Endothelial cell of umbilical vein (primary cell): ENCODE data around the gene PEDS1. TPM values are rescaled to one million over a fixed set of nuclear protein-coding genes. Genes with fewer than 3 reads are reported as not detected.

Source experiments
- BruUV-seq: library from RNA; stranded (reverse); fragments of 400-500 nt; replicated peaks from 2 replicates; lab custom pipeline; 2021; lab: Mats Ljungman, UMichigan
- CTCF ChIA-PET: fragments of 300-600, 350-600 bp; sonication (Branson Sonifier 250); formaldehyde crosslinking; loops from one replicate; lab custom pipeline; 2021; ENCODE audit warnings: antibody characterized with exemption, inconsistent platforms; lab: Charles Lee
- POLR2A ChIA-PET: fragments of 300-600, 350-600 bp; sonication (Branson Sonifier 250); formaldehyde crosslinking; loops from one replicate; lab custom pipeline; 2021; ENCODE audit warnings: antibody characterized with exemption, inconsistent platforms; lab: Charles Lee
- DNase-seq: peaks from one replicate; pipeline ENCODE4 v3.0.0-alpha.2; 2011; ENCODE audit warnings: low read depth, low spot score
- FAIRE-seq: peaks from 2 replicates; lab custom pipeline; 2011; peaks lifted over from hg19 to GRCh38; lab: Jason Lieb, UNC
- H2AFZ ChIP-seq: 2 replicates; pipeline ENCODE4 v1.6.0; 2012; ENCODE audit warnings: low read depth, low read length, control low read depth, inconsistent platforms
- H3K27ac ChIP-seq: 2 replicates; pipeline ENCODE4 v1.5.1; 2011; ENCODE audit warnings: low read depth, mild to moderate bottlenecking, control low read depth, low read length, moderate library complexity; ENCODE audit not compliant: insufficient read depth
- H3K27me3 ChIP-seq, 2 experiments: 2 replicates each; pipeline versions ENCODE4 v1.6.0 to v1.6.1; 2011; ENCODE audit warnings: low read length in 2 of 2, mixed read lengths in 1 of 2; ENCODE audit not compliant: control insufficient read depth in 2 of 2, insufficient read depth in 2 of 2
- H3K36me3 ChIP-seq, 2 experiments: 2 replicates in 1 of 2; 3 replicates in 1 of 2; pipeline ENCODE4 v1.5.1; 2011; ENCODE audit warnings: low read length in 2 of 2, mild to moderate bottlenecking in 1 of 2, moderate library complexity in 1 of 2; ENCODE audit not compliant: control insufficient read depth in 2 of 2, insufficient read depth in 2 of 2; ENCODE audit errors: extremely low read depth in 1 of 2
- H3K4me1 ChIP-seq: 3 replicates; pipeline ENCODE4 v1.5.1; 2011; ENCODE audit warnings: mild to moderate bottlenecking, low read length; ENCODE audit not compliant: control insufficient read depth, insufficient read depth; ENCODE audit errors: extremely low read depth
- H3K4me2 ChIP-seq: 2 replicates; pipeline ENCODE4 v1.6.1; 2011; ENCODE audit warnings: low read length, control low read depth, mixed read lengths; ENCODE audit not compliant: insufficient read depth
- H3K4me3 ChIP-seq, 3 experiments: fragments of 200-600 bp in 1 of 3; sonication (generic), shearing (Covaris generic) in 1 of 3; replicated peaks in 1 of 3; 2 replicates each; pipeline ENCODE4 v1.5.1; 2011 to 2016; ENCODE audit warnings: control low read depth in 3 of 3, low read length in 3 of 3, mild to moderate bottlenecking in 2 of 3, inconsistent platforms in 1 of 3, low read depth in 1 of 3, moderate library complexity in 1 of 3; ENCODE audit not compliant: insufficient read depth in 1 of 3
- H3K79me2 ChIP-seq: 2 replicates; pipeline ENCODE4 v1.6.0; 2012; ENCODE audit warnings: low read length, inconsistent platforms; ENCODE audit not compliant: control insufficient read depth, insufficient read depth
- H3K9ac ChIP-seq: replicated peaks from 2 replicates; pipeline ENCODE3; 2011; ENCODE audit warnings: low read length, control low read depth; ENCODE audit not compliant: insufficient read depth; ENCODE audit errors: extremely low read depth
- H3K9me1 ChIP-seq: replicated peaks from 3 replicates; pipeline ENCODE4 v1.6.0; 2011; ENCODE audit warnings: mild to moderate bottlenecking, low read length; ENCODE audit not compliant: control insufficient read depth, insufficient read depth; ENCODE audit errors: extremely low read depth
- H3K9me3 ChIP-seq: replicated peaks from 2 replicates; pipeline ENCODE4 v1.5.1; 2012; ENCODE audit warnings: low read length, inconsistent platforms; ENCODE audit not compliant: control insufficient read depth, insufficient read depth
- H4K20me1 ChIP-seq: replicated peaks from 2 replicates; pipeline ENCODE3; 2011; ENCODE audit warnings: mild to moderate bottlenecking, low read length; ENCODE audit not compliant: control insufficient read depth, insufficient read depth; ENCODE audit errors: extremely low read depth
- CTCF ChIP-seq, 2 donors: IDR thresholded peaks; 1 replicate in 1 of 2; 2 replicates in 1 of 2; pipeline ENCODE4 v1.5.1; 2011; ENCODE audit warnings: low read length in 2 of 2, mild to moderate bottlenecking in 2 of 2, moderate library complexity in 2 of 2, control low read depth in 1 of 2, inconsistent platforms in 1 of 2, low read depth in 1 of 2; ENCODE audit not compliant: insufficient read depth in 1 of 2; ENCODE audit errors: extremely low read depth in 1 of 2
- EZH2 ChIP-seq: IDR thresholded peaks from 2 replicates; pipeline ENCODE4 v1.6.1; 2012; ENCODE audit warnings: borderline replicate concordance, low read depth, mild to moderate bottlenecking, moderate library complexity, low read length, inconsistent platforms; ENCODE audit not compliant: severe bottlenecking
- FOS ChIP-seq: IDR thresholded peaks from 2 replicates; pipeline ENCODE4 v1.6.1; 2011; ENCODE audit warnings: mild to moderate bottlenecking, low read length, moderate library complexity, borderline replicate concordance; ENCODE audit not compliant: insufficient read depth
- GATA2 ChIP-seq: IDR thresholded peaks from 2 replicates; pipeline ENCODE4 v1.7.0; 2011; ENCODE audit warnings: low read depth, mild to moderate bottlenecking, moderate library complexity, mixed read lengths, low read length; ENCODE audit not compliant: insufficient read length, insufficient read depth
- JUN ChIP-seq: IDR thresholded peaks from 2 replicates; pipeline ENCODE4 v1.6.1; 2011; ENCODE audit warnings: borderline replicate concordance, low read depth; ENCODE audit not compliant: insufficient read length, insufficient read depth
- MAX ChIP-seq: IDR thresholded peaks from 2 replicates; pipeline ENCODE4 v1.6.1; 2011; ENCODE audit not compliant: insufficient read depth, insufficient read length
- MYC ChIP-seq: IDR thresholded peaks from one replicate; pipeline ENCODE4 v1.6.1; 2011; ENCODE audit warnings: mild to moderate bottlenecking, low read depth, low read length
- POLR2A ChIP-seq: IDR thresholded peaks from 2 replicates; pipeline ENCODE4 v1.6.1; 2012; ENCODE audit warnings: low read depth, mild to moderate bottlenecking, control low read depth, low read length
- POLR2AphosphoS5 ChIP-seq: IDR thresholded peaks from 2 replicates; pipeline ENCODE4 v1.6.1; 2012; ENCODE audit warnings: low read depth, mild to moderate bottlenecking, control low read depth, low read length, moderate library complexity; ENCODE audit not compliant: insufficient read depth
- dilution Hi-C: fragments of 300-500 bp; cut with MboI; formaldehyde crosslinking; loops from one replicate; pipeline ENCODE4 v1.15.0; 2019; ENCODE audit warnings: low sequenced_read_pairs; ENCODE audit not compliant: extremely low pct_ligation_motif_present
- intact Hi-C: fragments of 100-400 bp; cut with micrococcal nuclease; formaldehyde crosslinking; loops from one replicate; pipeline ENCODE4 v1.10.0; 2022
- polyA plus RNA-seq, 4 experiments: library from polyadenylated mRNA; depleted of rRNA in 3 of 4; stranded (reverse) in 3 of 4; unstranded in 1 of 4; fragments of >200 nt; gene quantifications; 2 replicates each; pipeline versions ENCODE4 v1.2.1 to v1.2.3, GENCODE V29; 2011 to 2012; ENCODE audit warnings: missing spikeins in 1 of 4
- total RNA-seq: library from RNA; stranded (reverse); gene quantifications from 2 replicates; pipeline ENCODE4 v1.2.3, GENCODE V29; 2021

Gene PEDS1
- total and polyA plus RNA-seq, 2 donors (not counting 3 experiments of a cell fraction or from before 2014, with no cell fraction given): 62.7 to 131 TPM

GRCh38 chr20:50128520-50128905, 25.0 kb downstream of the PEDS1 start:
- Histone ChIP-seq H3K79me2 (peaks cover 33% of the 10 kb centered on the region), H3K9me3 (no peaks in the 10 kb centered on the region), H3K4me1 (no peaks in the 10 kb centered on the region), H4K20me1 (no peaks in the 10 kb centered on the region), H3K4me2 (no peak overlapping the region), H3K36me3 (peaks cover 37 to 71% of the 10 kb centered on the region in 2 experiments), H3K9me1 (no peaks in the 10 kb centered on the region), H2AFZ (no peak overlapping the region), H3K27ac (no peak overlapping the region), H3K4me3 (no peak overlapping the region), H3K9ac (no peak overlapping the region), H3K27me3 (no peaks in the 10 kb centered on the region)
- POLR2A ChIA-PET: no interaction called here
- intact Hi-C loops (no loop called here), dilution Hi-C loops (no loop called here)
- DNase-seq: no peak
- FAIRE-seq: no peak
- CTCF ChIA-PET: interaction anchor here (1.0 to 1.6 kb wide), 6 partner anchors 8 to 149 kb away, joined by 3 to 6 read pairs (median 4); partner anchors contain the start of gene PEDS1
- BruUV-seq: no TSS peak
- no peak for TF ChIP-seq CTCF (IDR thresholded peaks at IDR 0.05; ENCODE audit: extremely low read depth in 1 of 2, insufficient read depth in 1 of 2, low read depth in 1 of 2, low read length in 2 of 2)
- no peak for TF ChIP-seq JUN
- TF ChIP-seq EZH2: no peak
- no peak for TF ChIP-seq POLR2AphosphoS5
- no peak for TF ChIP-seq MYC
- TF ChIP-seq FOS: no peak
- TF ChIP-seq MAX: no peak
- no peak for TF ChIP-seq GATA2
- no peak for TF ChIP-seq POLR2A
